ENCODE measurements around the gene CCL26.
"Not testable (repeated sequence)": the region's sequence is repeated elsewhere in the genome, so short reads cannot be mapped to it uniquely, and the experiment has no call there.

Gene CCL26

GRCh38 chr7:75789361-75789924, 17.4 kb upstream of the CCL26 start:
- DNase-seq = no peak

- not testable (repeated sequence) for DNase-seq
These were observed 16.3 kb upstream of the CCL26 start for GRCh38 chr7:75788154-75788847.

GRCh38 chr7:75783058-75783457, 11.0 kb upstream of the CCL26 start:
- not testable (repeated sequence) for DNase-seq

DNA sequence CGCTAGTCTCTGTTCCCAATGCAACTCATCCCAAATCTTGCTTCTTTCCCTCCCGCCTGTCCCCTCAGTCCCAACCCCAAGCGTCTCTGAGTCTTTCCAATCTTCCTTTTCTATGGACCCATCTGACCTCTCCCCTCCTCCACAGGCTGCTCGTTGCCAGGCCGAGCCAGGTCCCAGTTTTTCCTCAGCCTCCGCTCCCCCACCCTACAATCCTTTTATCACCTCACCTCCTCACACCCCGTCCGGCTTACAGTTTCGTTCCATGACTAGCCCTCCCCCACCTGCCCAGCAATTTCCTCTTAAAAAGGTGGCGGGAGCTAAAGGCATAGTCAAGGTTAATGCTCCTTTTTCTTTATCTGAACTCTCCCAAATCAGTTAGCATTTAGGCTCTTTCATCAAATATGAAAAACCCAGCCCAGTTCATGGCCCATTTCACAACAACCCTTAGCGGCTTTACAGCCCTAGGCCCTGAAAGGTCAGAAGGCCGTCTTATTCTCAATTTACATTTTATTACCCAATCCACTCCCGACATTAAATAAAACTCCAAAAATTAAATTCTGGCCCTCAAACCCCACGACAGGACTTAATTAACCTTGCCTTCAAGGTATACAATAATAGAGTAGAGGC, 8.7 kb upstream of the CCL26 start:
- DNase-seq = not testable (repeated sequence)

DNA sequence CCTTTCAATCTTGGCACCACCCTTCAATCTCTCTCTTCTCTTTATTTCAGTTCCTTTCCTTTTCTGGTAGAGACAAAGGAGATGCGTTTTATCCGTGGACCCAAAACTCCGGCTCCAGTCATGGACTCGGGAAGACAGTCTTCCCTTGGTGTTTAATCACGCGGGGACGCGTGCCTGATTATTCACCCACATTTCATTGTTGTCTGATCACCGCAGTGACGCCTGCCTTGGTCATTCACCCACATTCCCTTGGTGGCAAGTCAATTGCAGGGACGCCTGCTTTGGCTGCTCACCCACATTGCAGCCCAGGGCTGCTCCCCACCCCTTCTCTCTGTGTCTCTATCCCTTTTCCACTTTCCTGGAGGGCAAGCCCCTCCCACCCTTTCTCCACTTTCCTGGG, 7.5 kb upstream of the CCL26 start:
- DNase-seq = not testable (repeated sequence)

- not testable (repeated sequence) for DNase-seq
These were observed 7.0 kb upstream of the CCL26 start for GRCh38 chr7:75779035-75779434.

DNA sequence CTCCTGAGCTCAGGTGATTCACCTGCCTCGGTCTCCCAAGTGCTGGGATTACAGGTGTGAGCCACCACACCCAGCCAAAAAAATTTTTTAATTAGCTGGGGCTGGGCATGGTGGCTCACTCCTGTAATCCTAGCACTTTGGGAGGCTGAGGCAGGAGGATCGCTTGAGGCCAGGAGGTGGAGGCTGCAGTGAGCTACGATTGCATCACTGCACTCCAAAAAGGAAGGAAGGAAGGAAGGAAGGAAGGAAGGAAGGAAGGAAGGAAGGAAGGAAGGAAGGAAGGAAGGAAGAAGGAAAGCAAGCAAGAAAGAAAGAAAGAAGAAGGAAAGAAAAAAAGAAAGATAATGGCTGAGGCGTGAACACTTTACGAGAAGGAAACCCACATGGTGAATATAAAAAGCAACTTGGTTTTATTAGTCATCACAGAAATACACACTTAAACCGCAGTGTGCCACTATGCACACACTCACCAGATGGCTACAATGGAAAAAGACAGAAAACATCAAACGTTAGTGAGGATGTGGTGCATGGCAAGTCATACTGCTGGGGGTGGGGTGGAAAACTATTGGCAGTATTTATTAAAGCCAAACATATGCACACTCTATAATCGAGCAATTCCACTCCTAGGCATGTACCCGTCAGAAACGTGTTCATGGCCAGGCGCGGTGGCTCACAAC, 4.4 kb upstream of the CCL26 start:
- no peak for DNase-seq

DNA sequence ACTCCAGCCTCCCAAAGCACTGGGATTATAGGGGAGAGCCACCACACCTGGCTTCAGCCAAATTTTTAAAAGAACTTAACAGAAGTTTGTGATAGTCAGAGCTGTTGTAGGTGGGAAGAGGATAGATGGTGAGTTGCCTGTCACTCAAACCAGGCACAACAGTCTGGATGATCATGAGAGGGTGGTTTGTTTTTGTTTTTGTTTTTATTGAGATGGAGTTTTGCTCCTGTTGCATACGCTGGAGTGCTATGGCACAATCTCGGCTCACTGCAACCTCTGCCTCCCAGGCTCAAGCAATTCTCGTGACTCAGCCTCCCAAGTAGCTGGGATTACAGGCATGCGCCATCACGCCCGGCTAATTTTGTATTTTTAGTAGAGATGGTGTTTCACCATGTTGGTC, 1.9 kb upstream of the CCL26 start:
- not testable (repeated sequence) for DNase-seq

DNA sequence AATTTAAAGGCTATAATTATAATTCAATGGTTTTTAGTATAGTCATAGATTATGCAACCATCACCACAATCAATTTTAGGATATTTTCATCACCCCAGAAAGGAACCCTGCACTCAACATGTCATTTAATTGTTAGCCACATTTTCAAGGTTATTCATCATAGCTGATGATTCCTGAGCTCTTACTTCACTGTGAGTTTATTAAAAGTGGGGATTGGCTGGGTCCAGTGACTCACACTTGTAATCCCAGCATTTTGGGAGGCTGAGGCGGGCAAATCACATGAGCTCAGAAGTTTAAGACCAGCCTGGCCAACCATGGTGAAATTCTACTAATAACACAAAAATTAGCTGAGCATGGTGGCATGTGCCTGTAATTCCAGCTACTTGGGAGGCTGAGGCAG, 787 bp downstream of the CCL26 start:
- DNase-seq = no peak

DNA sequence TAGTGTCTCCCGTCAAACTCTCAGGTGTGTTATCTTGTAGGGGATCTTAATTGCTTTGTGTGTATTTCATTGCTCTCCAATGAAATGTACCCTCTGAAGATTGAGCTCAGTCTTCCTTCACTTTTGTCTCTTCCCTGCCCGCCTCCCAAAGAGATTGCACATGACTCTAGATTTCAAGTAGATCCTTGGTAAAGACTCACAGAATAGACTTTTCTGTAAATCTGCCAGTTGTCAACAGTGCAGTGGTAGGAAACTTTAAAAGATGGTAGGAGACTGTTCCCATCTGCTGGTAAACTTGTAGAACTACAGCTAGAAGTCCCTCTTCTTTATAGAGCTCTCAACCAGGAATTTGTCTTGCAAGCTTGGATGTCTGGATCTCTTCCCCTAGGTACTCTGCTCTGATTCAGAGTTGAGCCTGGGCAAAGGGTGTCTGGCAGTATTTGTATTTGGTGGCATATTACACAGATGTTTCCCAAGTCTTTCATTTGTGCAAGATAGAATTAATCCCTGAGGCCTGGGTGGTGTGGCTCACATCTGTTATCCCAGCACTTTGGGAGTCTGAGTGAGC, 9.6 kb downstream of the CCL26 start:
- peak; percentile 57 for DNase-seq

- not testable (repeated sequence) for DNase-seq
These were observed 10.2 kb downstream of the CCL26 start for GRCh38 chr7:75761801-75762200.

DNA sequence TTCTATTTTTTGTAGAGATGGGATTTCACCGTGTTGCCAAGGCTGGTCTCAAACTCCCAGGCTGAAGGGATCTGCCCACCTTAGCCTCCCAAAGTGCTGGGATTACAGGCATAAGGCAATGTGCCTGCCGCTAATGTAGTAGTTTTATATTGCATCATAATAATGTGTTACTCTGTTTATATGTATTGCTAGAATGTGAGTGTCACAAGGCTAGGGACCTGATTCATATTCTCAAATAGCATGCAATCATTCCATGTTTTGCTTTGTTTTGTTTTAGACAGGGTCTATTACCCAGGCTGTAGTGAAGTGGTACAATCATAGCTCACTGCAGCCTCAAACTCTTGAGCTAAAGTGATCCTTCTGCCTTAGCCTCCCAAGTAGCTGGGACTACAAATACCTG, 13.5 kb downstream of the CCL26 start:
- DNase-seq = no peak

DNA sequence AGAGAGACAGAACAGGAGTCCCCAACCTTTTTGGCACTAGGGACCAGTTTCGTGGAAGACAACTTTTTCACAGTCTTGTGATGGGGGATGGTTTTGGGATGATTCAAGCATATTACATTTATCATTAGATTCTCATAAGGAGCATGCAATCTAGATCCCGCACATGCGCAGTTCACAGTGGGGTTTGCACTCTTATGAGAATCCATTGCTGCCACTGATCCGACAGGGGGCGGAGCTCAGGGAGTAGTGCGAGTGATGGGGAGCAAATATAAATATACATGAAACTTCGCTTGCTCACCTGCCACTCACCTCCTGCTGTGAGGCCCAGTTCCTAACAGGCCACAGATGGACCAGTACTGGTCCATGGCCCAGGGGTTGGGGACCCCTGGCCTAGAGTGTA, 14.2 kb downstream of the CCL26 start:
- DNase-seq = no peak

DNA sequence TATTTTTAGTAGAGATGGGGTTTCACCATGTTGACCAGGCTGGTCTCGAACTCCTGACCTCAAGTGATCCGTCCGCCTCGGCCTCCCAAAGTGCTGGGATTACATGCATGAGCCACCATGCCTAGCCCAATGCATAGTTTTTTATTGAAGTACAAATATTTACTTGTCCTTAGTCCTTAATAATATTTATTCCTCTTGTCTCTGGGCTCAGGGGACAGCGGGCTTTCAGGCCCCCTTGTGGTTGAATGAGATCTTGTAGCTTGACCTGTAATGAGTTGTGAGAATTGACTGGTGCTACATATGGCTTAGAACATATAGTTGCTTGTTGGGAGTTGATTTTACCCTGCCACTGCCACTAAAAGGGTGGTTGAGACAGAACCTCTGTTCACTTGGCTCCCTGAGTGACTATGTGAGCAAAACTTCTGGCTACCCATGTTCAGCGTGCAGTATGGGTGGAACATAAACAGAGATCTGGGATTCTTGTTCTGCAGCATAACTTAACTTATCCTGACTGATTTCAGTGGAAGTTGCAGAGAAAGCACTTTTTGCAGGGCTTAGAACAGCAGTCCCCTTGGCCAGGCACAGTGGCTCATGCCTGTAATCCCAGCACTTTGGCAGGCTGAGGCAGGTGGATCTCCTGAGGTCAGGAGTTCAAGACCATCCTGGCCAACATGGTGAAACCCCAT, 14.9 kb downstream of the CCL26 start:
- no peak for DNase-seq

DNA sequence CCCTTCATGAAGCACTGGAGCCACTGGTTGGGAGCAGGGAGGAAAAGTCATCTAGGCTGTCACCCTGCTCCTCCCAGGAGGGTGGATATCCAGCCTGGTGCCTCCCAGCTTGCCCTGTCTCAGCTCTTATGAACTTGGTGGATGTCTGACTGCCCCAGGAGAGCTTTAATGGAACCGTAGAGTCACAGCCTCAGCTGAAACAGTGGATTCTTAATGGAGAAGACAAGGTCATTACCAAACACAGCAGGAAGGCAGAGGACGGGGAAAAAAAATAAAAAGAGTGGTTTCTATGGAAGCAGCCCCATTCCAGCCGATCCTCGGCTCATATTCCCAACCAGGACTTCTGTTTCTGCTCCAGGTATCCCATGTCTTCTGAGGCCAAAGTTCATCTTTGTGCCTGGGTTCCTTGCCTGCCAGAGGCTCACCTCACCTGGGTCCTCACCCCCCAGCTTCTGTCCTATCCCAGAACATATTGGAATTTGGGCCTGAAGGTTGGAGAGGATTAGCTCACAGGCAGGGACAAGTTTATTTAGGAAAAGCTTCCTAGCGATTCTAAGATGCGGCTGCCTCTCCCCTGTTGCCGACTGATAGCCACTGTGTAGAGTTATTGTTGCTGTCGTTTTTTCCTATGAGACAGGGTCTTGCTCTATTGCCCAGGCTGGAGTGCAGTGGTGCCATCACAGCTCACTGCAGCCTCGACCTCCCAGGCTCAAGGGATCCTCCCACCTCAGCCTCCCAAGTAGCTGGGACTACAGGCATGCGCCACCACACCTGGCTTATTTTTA, 15.6 kb downstream of the CCL26 start:
- no peak for DNase-seq

DNA sequence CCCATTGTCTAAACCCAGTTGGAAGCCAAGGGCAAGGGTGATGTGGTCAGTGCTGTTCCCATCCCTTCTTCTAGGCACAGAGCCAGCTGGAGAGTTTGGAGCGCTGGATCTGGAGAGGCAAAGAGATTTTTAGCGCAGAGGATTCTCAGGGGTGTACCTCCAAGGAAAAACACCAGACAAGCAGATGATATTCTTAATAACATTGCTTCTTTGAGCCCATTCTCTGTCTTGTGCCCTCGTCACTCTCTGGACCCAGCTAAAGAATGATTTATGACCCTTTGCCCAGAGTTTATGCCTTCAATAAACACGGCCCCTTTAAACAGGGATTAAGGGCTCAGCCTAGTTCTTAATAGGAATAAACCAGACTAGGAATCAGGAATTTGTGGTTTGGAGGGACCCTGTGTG, 28.6 kb downstream of the CCL26 start:
- no peak for DNase-seq

DNA sequence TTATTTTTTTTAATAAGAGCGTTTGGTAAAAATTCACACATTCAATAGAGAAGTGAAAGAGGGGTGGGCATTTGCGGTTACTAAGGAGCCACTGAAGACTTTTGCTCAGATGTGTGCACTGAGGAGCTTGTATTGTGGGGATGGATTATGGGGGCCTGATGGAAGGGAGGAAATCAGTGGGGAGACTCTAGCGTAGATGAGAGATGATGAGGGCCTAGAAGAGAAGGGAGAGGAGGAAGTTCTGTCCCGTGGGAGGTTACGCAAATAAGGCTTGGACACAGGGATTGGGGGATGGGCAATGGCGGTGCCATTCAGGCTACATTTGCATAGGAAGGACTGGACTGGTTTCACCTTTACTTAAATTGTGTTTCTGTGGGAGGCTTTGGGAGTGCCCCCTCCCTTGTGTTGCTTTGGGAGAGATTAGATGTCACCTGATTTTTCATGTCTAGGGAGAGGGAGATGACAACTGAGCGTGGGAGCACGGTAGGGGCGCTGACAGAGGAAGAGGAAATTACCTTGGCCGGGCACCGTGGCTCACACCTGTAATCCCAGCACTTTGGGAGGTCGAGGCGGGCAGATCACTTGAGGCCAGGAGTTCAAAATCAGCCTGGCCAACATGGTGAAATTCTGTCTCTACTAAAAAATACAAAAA, 31.0 kb downstream of the CCL26 start:
- no peak for DNase-seq

DNA sequence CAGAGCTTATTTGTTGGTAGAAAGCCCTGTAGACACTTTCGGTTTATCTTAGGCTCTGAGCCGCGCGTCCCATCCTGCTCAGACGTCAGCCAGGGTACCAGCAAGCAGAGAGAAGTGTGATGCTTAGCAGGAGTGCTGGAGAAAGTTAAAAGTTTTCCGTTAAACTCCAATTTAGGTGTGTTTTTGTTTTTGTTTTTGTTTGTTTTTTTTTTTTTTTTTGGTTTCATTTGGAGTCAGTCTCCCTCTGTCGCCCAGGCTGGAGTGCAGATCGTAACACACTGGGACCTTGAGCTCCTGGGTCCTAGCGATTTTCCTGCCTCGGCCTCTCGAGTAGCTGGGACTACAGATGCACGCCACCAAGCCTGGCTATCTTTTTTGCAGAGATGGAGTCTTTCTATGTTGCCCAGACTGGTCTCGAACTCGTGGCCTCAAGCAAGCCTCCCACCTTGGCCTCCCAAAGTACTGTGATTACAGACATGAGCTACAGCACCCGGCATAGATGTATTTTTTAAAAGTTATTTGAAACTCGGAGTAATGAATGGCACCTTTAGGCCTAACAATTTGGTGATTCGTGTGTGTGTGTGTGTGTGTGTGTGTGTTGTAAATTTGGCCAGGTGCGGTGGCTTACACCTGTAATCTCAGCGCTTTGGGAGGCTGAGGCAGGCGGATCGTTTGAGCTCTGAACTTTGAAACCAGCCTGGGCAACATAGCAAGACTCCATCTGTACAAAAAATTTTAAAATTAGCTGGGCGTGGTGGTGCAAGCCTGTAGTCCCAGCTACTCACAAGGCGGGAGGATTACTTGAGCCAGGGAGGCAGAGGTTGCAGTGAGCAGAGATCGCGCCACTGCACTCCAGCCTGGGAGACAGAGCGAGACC, 32.0 kb downstream of the CCL26 start:
- no peak for DNase-seq

DNA sequence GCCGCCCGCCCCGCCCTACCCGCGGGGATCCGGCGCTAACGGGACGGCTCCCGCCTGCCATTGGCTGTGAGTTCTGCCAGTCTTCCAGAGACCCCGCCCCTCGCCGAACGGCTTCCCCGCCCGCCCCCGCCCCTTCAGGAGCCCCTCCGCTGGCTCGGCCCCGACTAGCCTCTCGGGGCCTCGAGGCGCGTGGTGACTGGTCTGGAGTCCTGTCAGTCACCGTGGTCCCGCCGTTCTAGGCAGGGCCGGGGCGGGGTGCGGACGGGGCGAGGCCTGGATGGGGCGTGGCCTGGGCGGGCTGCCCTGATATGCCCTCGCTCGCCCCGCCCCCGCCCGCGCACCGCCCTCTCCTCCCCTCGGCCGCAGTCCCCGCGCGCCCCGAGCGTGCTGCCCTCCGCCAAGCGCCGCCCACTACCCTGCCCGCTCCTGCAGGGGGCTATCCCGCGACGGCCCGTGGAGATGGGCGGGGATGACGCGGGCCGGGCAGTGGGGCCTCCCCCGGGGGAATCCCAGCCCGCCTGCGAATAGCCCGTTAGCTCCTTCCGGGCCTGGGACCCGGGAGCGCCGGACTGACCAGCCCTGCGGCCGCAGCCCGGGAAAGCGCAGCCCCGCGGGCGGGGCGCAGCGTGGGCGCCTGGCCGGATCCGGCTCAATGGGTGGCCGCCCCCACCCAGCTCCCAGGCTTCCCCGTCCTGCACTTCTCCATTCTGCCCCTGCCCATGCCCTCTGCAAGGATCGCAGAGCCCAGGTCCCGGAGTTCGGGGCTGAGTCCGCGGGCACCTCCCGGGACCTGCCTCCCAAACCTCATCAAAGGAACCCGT, 32.8 kb downstream of the CCL26 start:
- peak; percentile 100 for DNase-seq

GRCh38 chr7:75738604-75738974, 33.4 kb downstream of the CCL26 start, which contains the start of gene HIP1:
TSS of gene HIP1 (minus strand) at chr7:75738941. CDS start at chr7:75738920, 21 bp downstream.
- DNase-seq = no peak
